SJCRH30 (cell line): ENCODE measurements around the gene FAM83E. TPM values are rescaled to one million over a fixed set of nuclear protein-coding genes. Genes with fewer than 3 reads are reported as not detected.
"Not testable (repeated sequence)": the region's sequence is repeated elsewhere in the genome, so short reads cannot be mapped to it uniquely, and the experiment has no call there.

ENCODE experiments used
- DNase-seq, 2 experiments: peaks; one replicate each; pipeline ENCODE4 v3.0.0-alpha.2; 2015 to 2020
- H3K27ac ChIP-seq: fragments of 250-450 bp; sonication (Bioruptor Pico); 2 replicates; pipeline ENCODE4 v1.5.1; 2020; ENCODE audit warnings: mild to moderate bottlenecking, moderate library complexity
- H3K27me3 ChIP-seq: fragments of 250-450 bp; sonication (Bioruptor Pico); 2 replicates; pipeline ENCODE4 v1.5.1; 2020; ENCODE audit warnings: mild to moderate bottlenecking, moderate library complexity
- H3K36me3 ChIP-seq: fragments of 250-450 bp; sonication (Bioruptor Pico); 2 replicates; pipeline ENCODE4 v1.5.1; 2020; ENCODE audit warnings: mild to moderate bottlenecking, moderate library complexity
- H3K4me1 ChIP-seq: fragments of 250-450 bp; sonication (Bioruptor Pico); 2 replicates; pipeline ENCODE4 v1.5.1; 2020; ENCODE audit warnings: mild to moderate bottlenecking, moderate library complexity
- H3K4me3 ChIP-seq: fragments of 250-450 bp; sonication (Bioruptor Pico); 2 replicates; pipeline ENCODE4 v1.5.1; 2020; ENCODE audit warnings: mild to moderate bottlenecking, moderate library complexity
- H3K9me3 ChIP-seq: fragments of 250-450 bp; sonication (Bioruptor Pico); replicated peaks from 2 replicates; pipeline ENCODE4 v1.5.1; 2020; ENCODE audit warnings: mild to moderate bottlenecking, moderate library complexity
- total RNA-seq: library from RNA; depleted of rRNA; stranded (reverse); fragments of >200 nt; shearing (Covaris generic); gene quantifications from 2 replicates; pipeline ENCODE4 v1.2.3, GENCODE V29; 2014

The FAM83E gene
- total RNA-seq, 1 experiment from 2014 or later: 3.3 TPM

DNA sequence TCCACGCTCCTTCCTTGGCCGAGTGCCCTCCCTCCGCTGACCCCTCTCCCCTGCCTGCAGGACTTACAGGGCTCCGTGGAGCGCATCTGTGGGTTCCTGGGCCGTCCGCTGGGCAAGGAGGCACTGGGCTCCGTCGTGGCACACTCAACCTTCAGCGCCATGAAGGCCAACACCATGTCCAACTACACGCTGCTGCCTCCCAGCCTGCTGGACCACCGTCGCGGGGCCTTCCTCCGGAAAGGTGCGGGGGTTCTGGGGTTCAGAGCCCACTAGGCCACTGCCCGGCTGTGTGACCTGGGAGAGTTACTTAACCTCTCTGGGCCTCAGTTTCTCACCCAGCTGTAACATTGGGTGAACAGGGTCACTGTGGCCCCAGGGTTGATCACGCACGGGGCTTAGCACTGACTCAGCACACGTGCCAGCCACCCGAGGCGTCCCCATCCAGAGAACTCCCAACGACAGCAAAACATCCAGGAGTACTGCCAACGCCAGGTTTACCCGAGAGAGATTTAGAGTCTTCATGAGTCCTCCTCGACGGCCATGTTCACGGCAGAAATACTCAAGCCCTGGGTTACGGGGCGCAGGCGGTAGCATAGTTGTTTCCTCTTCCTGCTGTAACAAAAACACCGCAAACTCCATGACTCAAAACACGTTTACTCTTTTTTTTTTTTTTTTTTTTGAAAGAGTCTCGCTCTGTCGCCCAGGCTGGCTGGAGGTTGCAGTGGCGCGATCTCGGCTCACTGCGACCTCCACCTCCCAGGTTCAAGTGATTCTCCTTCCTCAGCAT lies 18.0 kb downstream of the FAM83E start:
- Histone ChIP-seq H3K36me3 (no peaks in the 10 kb centered on the region), H3K27me3 (peaks cover 8% of the 10 kb centered on the region; the same call in 1 of the 2 replicates), H3K27ac (no peak overlapping the region), H3K9me3 (no peaks in the 10 kb centered on the region), H3K4me3 (no peak overlapping the region), H3K4me1 (no peaks in the 10 kb centered on the region)
- no peak for DNase-seq

- DNase-seq: no peak
Measured at GRCh38 chr19:48596237-48596636, 18.6 kb downstream of the FAM83E start.

GRCh38 chr19:48595833-48596232 lies 19.0 kb downstream of the FAM83E start:
- no peaks in the 10 kb centered on the region for H3K4me1 ChIP-seq
- no peak overlapping the region for H3K27ac ChIP-seq
- no peak overlapping the region for H3K4me3 ChIP-seq
- peaks cover 8% of the 10 kb centered on the region; the same call in 1 of the 2 replicates for H3K27me3 ChIP-seq
- no peak for DNase-seq
- H3K36me3 ChIP-seq: no peaks in the 10 kb centered on the region
- no peaks in the 10 kb centered on the region for H3K9me3 ChIP-seq

More at GRCh38 chr19:48596237-48596636, 18.6 kb downstream of the FAM83E start:
- Histone ChIP-seq H3K4me1 (no peaks in the 10 kb centered on the region), H3K36me3 (no peaks in the 10 kb centered on the region), H3K9me3 (no peaks in the 10 kb centered on the region), H3K27me3 (peaks cover 8% of the 10 kb centered on the region; the same call in 1 of the 2 replicates), H3K27ac (no peak overlapping the region), H3K4me3 (no peak overlapping the region)

GRCh38 chr19:48595171-48595570 lies 19.7 kb downstream of the FAM83E start:
- Histone ChIP-seq H3K9me3 (no peaks in the 10 kb centered on the region), H3K36me3 (no peaks in the 10 kb centered on the region), H3K27me3 (peaks cover 8% of the 10 kb centered on the region; the same call in 1 of the 2 replicates), H3K4me3 (no peak overlapping the region), H3K27ac (no peak overlapping the region), H3K4me1 (no peaks in the 10 kb centered on the region)
- DNase-seq: no peak

DNA sequence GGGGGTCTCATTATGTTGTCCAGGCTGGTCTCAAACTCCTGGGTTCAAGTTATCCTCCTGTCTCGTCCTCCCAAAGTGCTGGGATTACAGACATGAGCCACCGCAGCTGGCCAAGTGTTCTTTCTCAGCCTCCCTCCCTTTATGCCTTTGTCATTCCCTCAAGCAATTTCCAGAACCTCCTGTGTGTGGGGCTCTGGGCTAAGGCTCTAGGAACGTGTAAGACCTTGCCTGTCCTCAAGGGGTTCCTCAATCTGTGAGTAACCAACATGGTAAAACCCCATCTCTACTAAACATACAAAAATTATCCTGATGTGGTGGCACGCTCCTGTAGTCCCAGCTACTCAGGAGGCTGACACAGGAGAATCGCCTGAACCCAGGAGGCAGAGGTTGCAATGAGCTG lies 23.9 kb downstream of the FAM83E start:
- Histone ChIP-seq H3K27ac (no peak overlapping the region), H3K9me3 (no peaks in the 10 kb centered on the region), H3K4me1 (no peaks in the 10 kb centered on the region; the same call in 1 of the 2 replicates), H3K36me3 (no peaks in the 10 kb centered on the region), H3K27me3 (peaks cover 4% of the 10 kb centered on the region; the same call in 1 of the 2 replicates), H3K4me3 (no peak overlapping the region)
- DNase-seq: no peak

DNA sequence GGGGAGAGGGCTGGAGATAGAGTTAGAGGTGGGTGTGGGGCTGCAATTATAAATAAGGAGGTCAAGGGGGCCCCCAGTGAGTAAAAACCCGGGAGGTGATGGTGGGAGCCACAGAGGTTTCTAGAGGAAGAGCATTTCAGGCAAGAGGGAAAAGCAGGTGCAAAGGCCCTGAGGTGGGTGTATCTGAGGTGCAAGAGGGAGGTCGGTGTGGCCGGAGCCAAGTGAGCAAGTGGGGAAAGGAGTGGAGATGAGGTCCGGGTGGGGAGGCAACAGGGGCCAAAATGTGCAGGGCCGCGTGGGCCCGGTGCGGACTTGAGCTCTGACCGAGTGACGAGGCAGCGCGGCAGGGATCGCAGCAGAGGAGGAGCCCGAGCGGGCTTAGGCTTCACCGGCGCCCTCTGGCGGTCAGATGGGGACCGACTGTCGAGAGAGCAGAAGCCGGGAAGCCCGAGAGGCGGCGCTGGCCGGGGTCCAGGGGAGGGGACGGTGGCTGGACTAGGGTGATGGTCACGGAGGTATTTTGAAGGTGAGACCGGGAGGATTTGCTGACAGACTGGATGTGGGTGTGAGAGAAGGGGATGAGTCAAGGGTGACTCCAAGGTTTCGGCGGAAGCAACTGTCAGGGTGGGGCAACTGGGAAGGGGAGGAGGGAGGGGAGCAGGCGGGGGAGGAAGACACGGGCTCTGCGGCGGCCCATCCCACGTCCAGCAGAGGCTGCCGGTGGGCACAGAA lies 26.0 kb downstream of the FAM83E start:
- Histone ChIP-seq H3K27me3 (peaks cover 4% of the 10 kb centered on the region; the same call in 1 of the 2 replicates), H3K4me3 (peak overlapping the region; percentile 42), H3K36me3 (no peaks in the 10 kb centered on the region), H3K4me1 (no peaks in the 10 kb centered on the region; the same call in 1 of the 2 replicates), H3K27ac (no peak overlapping the region), H3K9me3 (no peaks in the 10 kb centered on the region)
- DNase-seq: peak; percentile 85 to 89

DNA sequence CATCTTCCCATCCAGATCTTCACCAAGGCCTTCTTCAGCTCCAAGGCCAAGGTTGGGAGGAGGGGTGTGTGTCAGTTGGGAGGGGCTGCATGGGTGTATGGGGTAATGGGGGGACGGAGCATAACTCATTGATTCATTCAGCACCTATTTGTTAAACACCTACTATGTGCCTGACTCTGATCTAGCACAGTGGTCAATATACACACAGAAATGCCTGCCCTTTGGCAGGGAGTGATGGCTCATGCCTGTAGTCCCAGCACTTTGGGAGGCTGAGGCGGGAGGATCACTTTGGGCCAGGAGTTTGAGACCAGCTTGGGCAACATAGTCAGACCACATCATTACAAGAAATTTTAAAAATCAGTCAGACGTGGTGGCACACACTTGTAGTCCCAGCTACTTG lies 27.5 kb downstream of the FAM83E start:
- DNase-seq: no peak
- Histone ChIP-seq H3K4me1 (no peaks in the 10 kb centered on the region; the same call in 1 of the 2 replicates), H3K36me3 (no peaks in the 10 kb centered on the region), H3K27me3 (peaks cover 4% of the 10 kb centered on the region; the same call in 1 of the 2 replicates), H3K27ac (no peak overlapping the region), H3K4me3 (no peak overlapping the region), H3K9me3 (no peaks in the 10 kb centered on the region)

- H3K27ac ChIP-seq: no peak overlapping the region
- H3K27me3 ChIP-seq: no peaks in the 10 kb centered on the region
- H3K4me1 ChIP-seq: no peaks in the 10 kb centered on the region
- no peak overlapping the region for H3K4me3 ChIP-seq
- H3K36me3 ChIP-seq: no peaks in the 10 kb centered on the region
- no peaks in the 10 kb centered on the region for H3K9me3 ChIP-seq
- no peak for DNase-seq
Measured at GRCh38 chr19:48582168-48582567, 32.7 kb downstream of the FAM83E start.

- Histone ChIP-seq H3K9me3 (no peaks in the 10 kb centered on the region), H3K27me3 (no peaks in the 10 kb centered on the region), H3K4me3 (no peak overlapping the region), H3K27ac (no peak overlapping the region), H3K4me1 (peaks cover 4% of the 10 kb centered on the region; the same call in 1 of the 2 replicates), H3K36me3 (no peaks in the 10 kb centered on the region)
- DNase-seq: no peak
Measured at GRCh38 chr19:48578891-48579290, 36.0 kb downstream of the FAM83E start.

DNA sequence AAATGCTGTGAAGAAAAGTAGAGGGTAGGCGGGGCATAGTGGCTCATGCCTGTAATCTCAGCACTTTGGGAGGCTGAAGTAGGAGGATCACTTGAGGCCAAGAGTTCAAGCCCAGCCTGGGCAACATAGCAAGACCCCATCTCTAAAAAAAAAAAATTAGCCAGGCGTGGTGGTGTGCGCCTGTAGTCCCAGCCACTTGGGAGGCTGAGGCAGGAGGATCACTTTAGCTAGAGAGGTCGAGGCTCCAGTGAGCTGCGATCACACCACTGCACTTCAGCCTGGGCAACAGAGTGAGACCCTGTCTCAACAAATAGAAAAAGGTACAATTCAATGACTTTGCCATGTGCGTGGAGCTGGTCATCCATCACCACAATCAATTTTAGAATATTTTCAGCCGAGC lies 37.0 kb downstream of the FAM83E start:
- not testable (repeated sequence) for DNase-seq, H3K27me3 ChIP-seq, H3K4me3 ChIP-seq, H3K9me3 ChIP-seq, H3K4me1 ChIP-seq, H3K36me3 ChIP-seq, H3K27ac ChIP-seq

DNA sequence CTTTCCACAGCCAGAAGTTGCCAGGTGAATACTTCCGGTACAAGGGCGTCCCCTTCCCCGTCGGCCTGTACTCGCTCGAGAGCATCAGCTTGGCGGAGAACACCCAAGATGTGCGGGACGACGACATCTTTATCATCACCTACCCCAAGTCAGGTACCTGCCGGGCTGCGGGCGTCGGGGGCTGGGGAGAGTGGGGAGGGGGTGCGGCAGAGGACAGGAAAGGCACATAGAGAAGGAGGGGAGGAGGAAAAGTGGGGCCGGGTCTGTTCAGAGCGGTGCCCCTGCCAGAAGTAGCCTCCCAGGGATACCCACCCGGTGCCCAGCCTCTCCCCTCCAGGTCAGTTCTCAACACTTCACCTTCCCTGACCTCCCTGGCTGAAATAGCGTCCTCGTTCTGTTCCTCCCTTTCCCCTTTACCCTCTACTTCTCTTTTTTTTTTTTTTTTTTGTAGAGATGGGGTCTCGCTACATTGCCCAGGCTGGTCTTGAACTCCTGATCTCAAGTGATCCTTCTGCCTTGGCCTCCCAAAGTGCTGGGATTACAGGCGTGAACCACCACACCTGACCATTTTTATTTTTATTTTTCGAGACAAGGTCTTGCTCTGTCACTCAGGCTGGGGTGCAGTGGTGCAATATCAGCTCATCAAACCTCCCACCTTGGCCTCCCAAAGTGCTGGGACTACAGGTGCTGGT lies 38.8 kb downstream of the FAM83E start:
- Histone ChIP-seq H3K27ac (no peak overlapping the region), H3K27me3 (no peaks in the 10 kb centered on the region), H3K4me3 (no peak overlapping the region), H3K9me3 (no peaks in the 10 kb centered on the region), H3K4me1 (peaks cover 4% of the 10 kb centered on the region; the same call in 1 of the 2 replicates), H3K36me3 (no peaks in the 10 kb centered on the region)
- DNase-seq: no peak

DNA sequence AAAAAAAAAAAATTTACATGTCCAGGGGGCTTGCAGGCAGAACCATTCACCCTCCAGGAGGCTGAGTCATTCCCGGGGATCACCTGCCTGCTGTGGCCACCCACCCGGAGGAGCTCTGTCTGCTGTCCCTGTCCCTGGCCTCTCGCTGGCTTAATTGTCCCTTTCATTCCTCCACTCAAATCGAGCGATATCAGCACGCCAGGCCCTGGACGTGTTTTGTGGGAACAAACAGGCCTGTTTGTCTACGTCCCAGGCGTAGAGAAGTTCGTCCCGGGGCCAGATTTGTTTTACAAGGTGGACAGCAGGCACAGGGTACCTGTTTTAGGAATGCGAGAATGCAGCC lies 41.7 kb downstream of the FAM83E start:
- Histone ChIP-seq H3K36me3 (no peaks in the 10 kb centered on the region), H3K4me1 (peaks cover 17% of the 10 kb centered on the region), H3K4me3 (no peak overlapping the region), H3K27ac (no peak overlapping the region), H3K9me3 (no peaks in the 10 kb centered on the region), H3K27me3 (no peaks in the 10 kb centered on the region)
- no peak for DNase-seq

- Histone ChIP-seq H3K36me3 (no peaks in the 10 kb centered on the region), H3K4me3 (no peak overlapping the region), H3K27ac (no peak overlapping the region), H3K4me1 (peaks cover 18% of the 10 kb centered on the region), H3K27me3 (no peaks in the 10 kb centered on the region), H3K9me3 (no peaks in the 10 kb centered on the region)
- no peak for DNase-seq
Measured at GRCh38 chr19:48571378-48572162, 43.3 kb downstream of the FAM83E start.

- Histone ChIP-seq H3K4me3 (no peak overlapping the region), H3K9me3 (no peaks in the 10 kb centered on the region), H3K27me3 (no peaks in the 10 kb centered on the region; the same call in 1 of the 2 replicates), H3K36me3 (no peaks in the 10 kb centered on the region), H3K27ac (no peak overlapping the region), H3K4me1 (peaks cover 23% of the 10 kb centered on the region)
- peak; percentile 71 to 91 for DNase-seq
Measured at GRCh38 chr19:48569814-48570213, 45.1 kb downstream of the FAM83E start.
